Glutamatergic neuron (in vitro differentiated cells): ENCODE measurements around the gene SPRR5. TPM values are rescaled to one million over a fixed set of nuclear protein-coding genes. Genes with fewer than 3 reads are reported as not detected.

ENCODE experiments used
- DNase-seq: peaks from one replicate; pipeline ENCODE4 v3.0.0; 2022
- H3K27ac Mint-ChIP-seq: one replicate; pipeline ENCODE4 v1.8.0; 2020; ENCODE audit warnings: mild to moderate bottlenecking, mixed read lengths, inconsistent platforms; ENCODE audit not compliant: unreplicated experiment
- H3K27me3 Mint-ChIP-seq: one replicate; pipeline ENCODE4 v1.8.0; 2020; ENCODE audit warnings: mild to moderate bottlenecking, moderate library complexity, mixed read lengths, inconsistent platforms; ENCODE audit not compliant: unreplicated experiment
- H3K36me3 Mint-ChIP-seq: one replicate; pipeline ENCODE4 v1.8.0; 2020; ENCODE audit warnings: mild to moderate bottlenecking, mixed read lengths, inconsistent platforms; ENCODE audit not compliant: unreplicated experiment
- H3K4me1 Mint-ChIP-seq: one replicate; pipeline ENCODE4 v1.8.0; 2020; ENCODE audit warnings: mild to moderate bottlenecking, low read depth, mixed read lengths, inconsistent platforms; ENCODE audit not compliant: unreplicated experiment
- H3K4me3 Mint-ChIP-seq: one replicate; pipeline ENCODE4 v1.8.0; 2020; ENCODE audit warnings: mild to moderate bottlenecking, mixed read lengths, inconsistent platforms; ENCODE audit not compliant: unreplicated experiment
- H3K9me3 Mint-ChIP-seq: one replicate; pipeline ENCODE4 v1.8.0; 2020; ENCODE audit warnings: mild to moderate bottlenecking, moderate library complexity, mixed read lengths, inconsistent platforms; ENCODE audit not compliant: unreplicated experiment
- CTCF ChIP-seq: fragments of 200-600 bp; sonication (generic); IDR thresholded peaks from one replicate; pipeline ENCODE4 v1.5.0; 2021; ENCODE audit not compliant: partially characterized antibody, unreplicated experiment
- total RNA-seq: library from RNA; stranded (reverse); fragmentation: NEBNext Ultra II Directional; extraction: Animal tissue kit (Norgen Biotek cat#: 25700); gene quantifications from one replicate; pipeline ENCODE4 v1.2.1, GENCODE V29; 2021; ENCODE audit not compliant: unreplicated experiment

The SPRR5 gene
- total RNA-seq, 1 donor from 2014 or later = not detected

- no peak overlapping the region for H3K27ac Mint-ChIP-seq
- H3K27me3 Mint-ChIP-seq = no peaks in the 10 kb centered on the region
Observed at GRCh38 chr1:152926091-152926490, 20.9 kb upstream of the SPRR5 start.

GRCh38 chr1:152928671-152929070 lies 18.3 kb upstream of the SPRR5 start:
- no peak for DNase-seq
- H3K27ac Mint-ChIP-seq = no peak overlapping the region
- no peaks in the 10 kb centered on the region for H3K36me3 Mint-ChIP-seq
- no peak overlapping the region for H3K4me3 Mint-ChIP-seq
- no peaks in the 10 kb centered on the region for H3K9me3 Mint-ChIP-seq
- H3K4me1 Mint-ChIP-seq = no peaks in the 10 kb centered on the region
- no peak for TF ChIP-seq CTCF
- H3K27me3 Mint-ChIP-seq = no peaks in the 10 kb centered on the region

More at GRCh38 chr1:152926091-152926490, 20.9 kb upstream of the SPRR5 start:
- no peak for TF ChIP-seq CTCF
- Mint-ChIP-seq H3K36me3 (no peaks in the 10 kb centered on the region), H3K4me3 (no peak overlapping the region), H3K9me3 (no peaks in the 10 kb centered on the region), H3K4me1 (no peaks in the 10 kb centered on the region)
- DNase-seq = no peak

GRCh38 chr1:152932170-152932811 lies 14.7 kb upstream of the SPRR5 start:
- peaks cover 2% of the 10 kb centered on the region for H3K27me3 Mint-ChIP-seq
- no peak overlapping the region for H3K4me3 Mint-ChIP-seq
- H3K36me3 Mint-ChIP-seq = no peaks in the 10 kb centered on the region
- H3K9me3 Mint-ChIP-seq = no peaks in the 10 kb centered on the region
- TF ChIP-seq CTCF = no peak
- no peak overlapping the region for H3K27ac Mint-ChIP-seq
- H3K4me1 Mint-ChIP-seq = no peaks in the 10 kb centered on the region
- no peak for DNase-seq

- DNase-seq = no peak
- Mint-ChIP-seq H3K9me3 (no peaks in the 10 kb centered on the region), H3K36me3 (no peaks in the 10 kb centered on the region), H3K27ac (no peak overlapping the region), H3K4me3 (no peak overlapping the region), H3K27me3 (peaks cover 2% of the 10 kb centered on the region), H3K4me1 (no peaks in the 10 kb centered on the region)
- no peak for TF ChIP-seq CTCF
Observed at GRCh38 chr1:152933196-152933595, 13.8 kb upstream of the SPRR5 start.

GRCh38 chr1:152940614-152941013 lies 6.4 kb upstream of the SPRR5 start:
- DNase-seq = no peak
- no peaks in the 10 kb centered on the region for H3K4me1 Mint-ChIP-seq
- no peak overlapping the region for H3K27ac Mint-ChIP-seq
- no peaks in the 10 kb centered on the region for H3K36me3 Mint-ChIP-seq
- no peaks in the 10 kb centered on the region for H3K9me3 Mint-ChIP-seq
- peaks cover 5% of the 10 kb centered on the region for H3K27me3 Mint-ChIP-seq
- no peak overlapping the region for H3K4me3 Mint-ChIP-seq
- TF ChIP-seq CTCF = no peak
